ENCODE results near the gene MEX3D. TPM values are rescaled to one million over a fixed set of nuclear protein-coding genes. Genes with fewer than 3 reads are reported as not detected.

The MEX3D gene
- total and polyA plus RNA-seq, 2 experiments from 2014 or later = 6.6 to 38.7 TPM

DNA sequence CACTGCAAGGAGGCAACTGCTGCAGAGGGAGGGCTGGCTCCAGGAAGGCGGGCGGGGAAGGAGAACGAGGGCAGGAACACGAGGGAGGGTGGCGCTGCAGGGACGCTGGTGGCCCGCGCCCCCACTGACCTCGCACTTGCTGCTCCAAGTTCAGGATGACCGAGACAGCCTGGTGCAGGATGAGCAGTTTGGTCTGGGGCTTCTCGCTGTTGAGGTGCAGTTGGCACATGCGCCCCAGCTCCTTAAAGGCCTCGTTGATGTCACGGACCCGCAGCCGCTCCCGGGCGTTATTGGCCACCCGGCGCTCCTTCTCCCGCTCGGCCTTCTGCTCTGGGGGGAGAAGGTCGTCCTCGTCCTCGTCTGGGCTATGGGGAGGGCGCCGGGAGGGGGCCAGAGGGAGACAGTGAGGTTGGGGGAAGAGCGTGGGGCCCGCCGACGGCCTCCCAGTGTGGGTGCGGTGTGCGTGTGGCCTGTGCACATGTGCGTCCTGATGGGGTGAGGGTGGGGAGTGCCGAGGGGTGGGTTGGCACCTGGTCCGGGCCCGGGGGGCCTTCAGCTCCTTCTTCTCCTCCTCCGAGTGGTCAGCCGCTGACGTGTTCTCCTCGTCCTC is 47.1 kb upstream of the MEX3D start:
- no peak overlapping the region for H3K4me2 ChIP-seq
- TF ChIP-seq EZH2phosphoT487 (IDR thresholded peaks at IDR 0.05; ENCODE audit: low read depth, severe bottlenecking, unreplicated experiment) = no peak
- TF ChIP-seq, protein P1, sequence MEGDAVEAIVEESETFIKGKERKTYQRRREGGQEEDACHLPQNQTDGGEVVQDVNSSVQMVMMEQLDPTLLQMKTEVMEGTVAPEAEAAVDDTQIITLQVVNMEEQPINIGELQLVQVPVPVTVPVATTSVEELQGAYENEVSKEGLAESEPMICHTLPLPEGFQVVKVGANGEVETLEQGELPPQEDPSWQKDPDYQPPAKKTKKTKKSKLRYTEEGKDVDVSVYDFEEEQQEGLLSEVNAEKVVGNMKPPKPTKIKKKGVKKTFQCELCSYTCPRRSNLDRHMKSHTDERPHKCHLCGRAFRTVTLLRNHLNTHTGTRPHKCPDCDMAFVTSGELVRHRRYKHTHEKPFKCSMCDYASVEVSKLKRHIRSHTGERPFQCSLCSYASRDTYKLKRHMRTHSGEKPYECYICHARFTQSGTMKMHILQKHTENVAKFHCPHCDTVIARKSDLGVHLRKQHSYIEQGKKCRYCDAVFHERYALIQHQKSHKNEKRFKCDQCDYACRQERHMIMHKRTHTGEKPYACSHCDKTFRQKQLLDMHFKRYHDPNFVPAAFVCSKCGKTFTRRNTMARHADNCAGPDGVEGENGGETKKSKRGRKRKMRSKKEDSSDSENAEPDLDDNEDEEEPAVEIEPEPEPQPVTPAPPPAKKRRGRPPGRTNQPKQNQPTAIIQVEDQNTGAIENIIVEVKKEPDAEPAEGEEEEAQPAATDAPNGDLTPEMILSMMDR (IDR thresholded peaks at IDR 0.05; ENCODE audit: poor library complexity) = no peak
- TF ChIP-seq EZH2 (IDR thresholded peaks at IDR 0.05; ENCODE audit: borderline replicate concordance) = no peak
- DNase-seq (ENCODE audit: low spot score) = no peak
- WGBS (ENCODE audit: low lambda C conversion rate, missing lambda C conversion rate) = 94% methylated on average over 21 of the region's 41 CpGs
- H3K9me2 ChIP-seq (replicated peaks; ENCODE audit: insufficient read depth) = no peaks in the 10 kb centered on the region
- H3K9me3 ChIP-seq (ENCODE audit: low read depth) = no peaks in the 10 kb centered on the region
- no peak overlapping the region for H3K4me3 ChIP-seq
- no peaks in the 10 kb centered on the region for H3K27me3 ChIP-seq
- H2AFZ ChIP-seq = no peak overlapping the region
- H4K20me1 ChIP-seq (ENCODE audit: insufficient read depth, poor library complexity, severe bottlenecking) = peaks cover 3% of the 10 kb centered on the region
- H3K79me2 ChIP-seq = no peaks in the 10 kb centered on the region
- H3K36me3 ChIP-seq (replicated peaks; ENCODE audit: insufficient read depth, low read depth) = no peaks in the 10 kb centered on the region
- H3K27ac ChIP-seq = no peak overlapping the region
- H3K4me1 ChIP-seq (ENCODE audit: insufficient read depth) = no peaks in the 10 kb centered on the region

DNA sequence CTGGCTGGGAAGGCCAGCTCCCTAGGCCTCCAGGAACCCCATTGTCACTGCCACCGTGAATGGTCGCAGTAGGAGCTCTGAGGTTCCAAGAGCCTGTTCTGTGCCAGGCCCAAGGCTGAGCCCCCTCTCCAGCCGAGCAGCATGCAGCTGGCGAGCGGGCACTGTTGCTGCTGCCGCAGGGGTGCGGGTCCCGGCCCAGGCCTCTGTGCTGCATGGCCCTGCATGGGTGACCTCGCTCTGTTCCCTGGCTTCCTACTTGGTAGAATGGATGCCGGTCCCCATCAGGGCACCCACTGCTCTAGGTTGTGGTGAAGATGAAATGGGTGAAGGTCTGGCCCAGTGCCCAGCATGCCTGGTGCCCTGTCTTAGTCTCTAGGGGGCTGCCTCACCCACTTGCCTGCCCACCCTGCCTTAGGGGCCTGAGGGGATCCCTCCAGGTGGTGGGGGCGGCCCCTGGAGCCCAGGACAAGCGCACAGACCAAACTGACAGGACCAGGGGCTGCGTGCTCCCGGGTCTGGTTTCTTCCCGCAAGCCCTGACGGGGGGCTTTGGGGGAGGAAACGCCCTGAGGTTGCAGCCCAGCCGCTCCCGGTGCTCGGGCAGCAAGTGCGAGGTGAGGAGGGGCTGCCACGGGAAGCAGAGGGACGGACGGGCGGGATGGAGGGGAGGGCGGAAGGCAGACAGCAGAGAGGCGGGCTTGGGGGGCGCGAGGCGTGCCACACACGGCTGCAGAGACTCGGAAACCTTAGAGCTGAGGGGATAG is 45.9 kb upstream of the MEX3D start:
- Histone ChIP-seq H3K4me2 (no peak overlapping the region), H3K27me3 (no peaks in the 10 kb centered on the region), H3K27ac (no peak overlapping the region), H3K4me1 (ENCODE audit: insufficient read depth) (no peaks in the 10 kb centered on the region), H3K36me3 (replicated peaks; ENCODE audit: insufficient read depth, low read depth) (no peaks in the 10 kb centered on the region), H3K79me2 (no peaks in the 10 kb centered on the region), H2AFZ (no peak overlapping the region), H3K9me2 (replicated peaks; ENCODE audit: insufficient read depth) (no peaks in the 10 kb centered on the region), H3K4me3 (no peak overlapping the region), H3K9me3 (ENCODE audit: low read depth) (no peaks in the 10 kb centered on the region), H4K20me1 (ENCODE audit: insufficient read depth, poor library complexity, severe bottlenecking) (peaks cover 3% of the 10 kb centered on the region)
- TF ChIP-seq EZH2phosphoT487 (IDR thresholded peaks at IDR 0.05; ENCODE audit: low read depth, severe bottlenecking, unreplicated experiment) (no peak), EZH2 (IDR thresholded peaks at IDR 0.05; ENCODE audit: borderline replicate concordance) (no peak)
- TF ChIP-seq, protein P1 (IDR thresholded peaks at IDR 0.05; ENCODE audit: poor library complexity) = no peak
- DNase-seq (ENCODE audit: low spot score) = no peak
- WGBS (ENCODE audit: low lambda C conversion rate, missing lambda C conversion rate) = 92% methylated on average over 21 of the region's 32 CpGs

DNA sequence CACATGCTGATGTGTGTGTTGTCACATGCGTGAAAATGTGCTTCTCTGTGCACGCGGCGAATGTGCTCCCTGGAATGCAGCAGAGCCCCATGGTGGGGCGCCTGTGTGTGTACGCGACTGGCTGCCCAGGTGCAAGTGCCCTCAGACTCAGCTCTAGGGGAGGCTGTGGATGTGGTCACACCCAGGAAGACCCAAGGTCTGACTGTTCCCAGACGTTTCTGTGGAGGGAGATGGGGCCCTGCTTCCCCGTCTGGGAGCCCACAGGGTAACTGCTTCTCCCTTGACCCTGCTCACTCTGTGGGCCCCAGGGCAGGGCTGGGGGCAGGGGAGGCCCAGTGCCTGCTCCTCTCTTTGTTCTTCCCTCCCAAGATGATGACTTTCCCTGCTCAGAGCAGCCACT is 45.0 kb upstream of the MEX3D start:
- WGBS (ENCODE audit: low lambda C conversion rate, missing lambda C conversion rate) = 83% methylated on average over 9 of the region's 9 CpGs
- H3K4me3 ChIP-seq = no peak overlapping the region
- TF ChIP-seq, protein P1 (IDR thresholded peaks at IDR 0.05; ENCODE audit: poor library complexity) = no peak
- TF ChIP-seq EZH2 (IDR thresholded peaks at IDR 0.05; ENCODE audit: borderline replicate concordance) = no peak
- no peak for TF ChIP-seq EZH2phosphoT487 (IDR thresholded peaks at IDR 0.05; ENCODE audit: low read depth, severe bottlenecking, unreplicated experiment)
- no peaks in the 10 kb centered on the region for H3K79me2 ChIP-seq
- no peak overlapping the region for H3K27ac ChIP-seq
- H3K4me1 ChIP-seq (ENCODE audit: insufficient read depth) = no peaks in the 10 kb centered on the region
- H3K27me3 ChIP-seq = no peaks in the 10 kb centered on the region
- no peaks in the 10 kb centered on the region for H3K9me3 ChIP-seq (ENCODE audit: low read depth)
- H4K20me1 ChIP-seq (ENCODE audit: insufficient read depth, poor library complexity, severe bottlenecking) = peaks cover 3% of the 10 kb centered on the region
- DNase-seq (ENCODE audit: low spot score) = no peak
- H2AFZ ChIP-seq = no peak overlapping the region
- no peaks in the 10 kb centered on the region for H3K9me2 ChIP-seq (replicated peaks; ENCODE audit: insufficient read depth)
- no peak overlapping the region for H3K4me2 ChIP-seq
- H3K36me3 ChIP-seq (replicated peaks; ENCODE audit: insufficient read depth, low read depth) = no peaks in the 10 kb centered on the region

Measured in hepatocyte (in vitro differentiated cells).